T-helper 17 cell (primary cell): ENCODE results near the gene EDA2R. TPM values are rescaled to one million over a fixed set of nuclear protein-coding genes. Genes with fewer than 3 reads are reported as not detected.
A peak's percentile ranks its signal among the peaks of the same experiment; 100 is the strongest.

ENCODE experiments used
- ATAC-seq: fragments of 150-1000 bp; cut with Tn5 transposase; 2 replicates; pipeline ENCODE4 v1.10.0; 2021; ENCODE audit warnings: mild to moderate bottlenecking, moderate library complexity
- DNase-seq, 3 donors: peaks; one replicate each; pipeline versions ENCODE4 v3.0.0 to v3.0.0-alpha.2; 2020 to 2021
- H3K9me3 ChIP-seq: one replicate; pipeline ENCODE4 v1.7.0; 2013; ENCODE audit warnings: low read length, mild to moderate bottlenecking; ENCODE audit not compliant: control insufficient read depth, poor library complexity, severe bottlenecking
- H3K27ac Mint-ChIP-seq: one replicate; pipeline ENCODE4 v1.8.0; 2022; ENCODE audit warnings: mild to moderate bottlenecking, moderate library complexity, mixed read lengths
- H3K27me3 Mint-ChIP-seq: one replicate; pipeline ENCODE4 v1.8.0; 2022; ENCODE audit warnings: mixed read lengths
- H3K36me3 Mint-ChIP-seq: one replicate; pipeline ENCODE4 v1.8.0; 2022; ENCODE audit warnings: low read depth, mixed read lengths
- H3K4me1 Mint-ChIP-seq: one replicate; pipeline ENCODE4 v1.8.0; 2022; ENCODE audit warnings: mild to moderate bottlenecking, mixed read lengths
- H3K4me3 Mint-ChIP-seq: one replicate; pipeline ENCODE4 v1.8.0; 2022; ENCODE audit warnings: mild to moderate bottlenecking, moderate library complexity, mixed read lengths
- total RNA-seq, 4 donors: library from RNA in 2 of 4; stranded (reverse) in 2 of 4; gene quantifications; one replicate each; pipeline ENCODE4 v1.2.3 and lab custom pipeline; 2022 to 2026

The EDA2R gene
- under 1 TPM; 0.32 to 0.37 TPM for total RNA-seq
- total RNA-seq (lab: John Stamatoyannopoulos, UW) = 0.53 to 0.81 reads per million in 2 donors

- Mint-ChIP-seq H3K4me3 (peak within 1 kb of the TSS; percentile 85), H3K36me3 (no peaks in the 10 kb centered on the region), H3K27ac (peak within 1 kb of the TSS; percentile 39), H3K4me1 (peaks cover 10% of the 10 kb centered on the region), H3K27me3 (no peaks in the 10 kb centered on the region)
- no peak for DNase-seq
- peak; percentile 91 for ATAC-seq
- no peaks in the 10 kb centered on the region for H3K9me3 ChIP-seq
Observed at GRCh38 chrX:66638591-66639500, at the start of gene EDA2R. Gene EDA2R, minus strand, starts transcription at chrX:66639078. Its CDS starts 23,058 bp downstream, at chrX:66616020.

- H3K9me3 ChIP-seq = no peaks in the 10 kb centered on the region
- DNase-seq (no peak), ATAC-seq (no peak)
- Mint-ChIP-seq H3K4me1 (no peaks in the 10 kb centered on the region), H3K27me3 (peaks cover 6% of the 10 kb centered on the region), H3K4me3 (no peak overlapping the region), H3K36me3 (no peaks in the 10 kb centered on the region), H3K27ac (no peak overlapping the region)
Observed at GRCh38 chrX:66684196-66684595, 45.3 kb upstream of the EDA2R start.

- peaks cover 6% of the 10 kb centered on the region for H3K27me3 Mint-ChIP-seq
- ATAC-seq (no peak), DNase-seq (no peak)
- no peaks in the 10 kb centered on the region for H3K9me3 ChIP-seq
- no peak overlapping the region for H3K4me3 Mint-ChIP-seq
- no peaks in the 10 kb centered on the region for H3K4me1 Mint-ChIP-seq
- no peaks in the 10 kb centered on the region for H3K36me3 Mint-ChIP-seq
- no peak overlapping the region for H3K27ac Mint-ChIP-seq
Observed at GRCh38 chrX:66680451-66680850, 41.6 kb upstream of the EDA2R start.

- DNase-seq = no peak
- Mint-ChIP-seq H3K27me3 (peaks cover 5% of the 10 kb centered on the region), H3K27ac (no peak overlapping the region), H3K36me3 (no peaks in the 10 kb centered on the region), H3K4me3 (no peak overlapping the region), H3K4me1 (no peaks in the 10 kb centered on the region)
- no peak for ATAC-seq
- no peaks in the 10 kb centered on the region for H3K9me3 ChIP-seq
Observed at GRCh38 chrX:66677430-66677829, 38.6 kb upstream of the EDA2R start.

GRCh38 chrX:66676990-66677389 lies 38.1 kb upstream of the EDA2R start:
- Mint-ChIP-seq H3K4me3 (no peak overlapping the region), H3K4me1 (no peaks in the 10 kb centered on the region), H3K36me3 (no peaks in the 10 kb centered on the region), H3K27me3 (peaks cover under 1% of the 10 kb centered on the region), H3K27ac (no peak overlapping the region)
- ATAC-seq (no peak), DNase-seq (no peak)
- H3K9me3 ChIP-seq = no peaks in the 10 kb centered on the region

GRCh38 chrX:66676413-66676812 lies 37.5 kb upstream of the EDA2R start:
- H3K9me3 ChIP-seq = no peaks in the 10 kb centered on the region
- no peak for ATAC-seq
- Mint-ChIP-seq H3K4me3 (no peak overlapping the region), H3K36me3 (no peaks in the 10 kb centered on the region), H3K27ac (no peak overlapping the region), H3K4me1 (no peaks in the 10 kb centered on the region), H3K27me3 (no peaks in the 10 kb centered on the region)
- DNase-seq = no peak

- H3K27me3 Mint-ChIP-seq = no peaks in the 10 kb centered on the region
- H3K4me3 Mint-ChIP-seq = no peak overlapping the region
- H3K9me3 ChIP-seq = no peaks in the 10 kb centered on the region
- no peaks in the 10 kb centered on the region for H3K36me3 Mint-ChIP-seq
- H3K4me1 Mint-ChIP-seq = no peaks in the 10 kb centered on the region
- no peak overlapping the region for H3K27ac Mint-ChIP-seq
- DNase-seq (no peak), ATAC-seq (no peak)
Observed at GRCh38 chrX:66675541-66675940, 36.7 kb upstream of the EDA2R start.

- DNase-seq (no peak), ATAC-seq (no peak)
- no peaks in the 10 kb centered on the region for H3K9me3 ChIP-seq
- H3K27ac Mint-ChIP-seq = no peak overlapping the region
- no peaks in the 10 kb centered on the region for H3K4me1 Mint-ChIP-seq
- H3K36me3 Mint-ChIP-seq = no peaks in the 10 kb centered on the region
- no peak overlapping the region for H3K4me3 Mint-ChIP-seq
- H3K27me3 Mint-ChIP-seq = no peaks in the 10 kb centered on the region
Observed at GRCh38 chrX:66674506-66674905, 35.6 kb upstream of the EDA2R start.

GRCh38 chrX:66672106-66672505 lies 33.2 kb upstream of the EDA2R start:
- no peaks in the 10 kb centered on the region for H3K4me1 Mint-ChIP-seq
- ATAC-seq (no peak), DNase-seq (no peak)
- H3K27ac Mint-ChIP-seq = no peak overlapping the region
- no peaks in the 10 kb centered on the region for H3K36me3 Mint-ChIP-seq
- H3K27me3 Mint-ChIP-seq = peaks cover 8% of the 10 kb centered on the region
- no peaks in the 10 kb centered on the region for H3K9me3 ChIP-seq
- no peak overlapping the region for H3K4me3 Mint-ChIP-seq

GRCh38 chrX:66654411-66654810 lies 15.5 kb upstream of the EDA2R start:
- DNase-seq (no peak), ATAC-seq (no peak)
- peaks cover 11% of the 10 kb centered on the region for H3K27me3 Mint-ChIP-seq
- H3K9me3 ChIP-seq = no peaks in the 10 kb centered on the region
- no peaks in the 10 kb centered on the region for H3K4me1 Mint-ChIP-seq
- H3K27ac Mint-ChIP-seq = no peak overlapping the region
- H3K36me3 Mint-ChIP-seq = no peaks in the 10 kb centered on the region
- no peak overlapping the region for H3K4me3 Mint-ChIP-seq

- no peaks in the 10 kb centered on the region for H3K9me3 ChIP-seq
- Mint-ChIP-seq H3K4me1 (peaks cover 10% of the 10 kb centered on the region), H3K4me3 (no peak overlapping the region), H3K27ac (no peak overlapping the region), H3K27me3 (no peaks in the 10 kb centered on the region), H3K36me3 (peaks cover 2% of the 10 kb centered on the region)
- DNase-seq (no peak), ATAC-seq (no peak)
Observed at GRCh38 chrX:66635360-66635759, 3.5 kb downstream of the EDA2R start.

GRCh38 chrX:66634272-66634671 lies 4.6 kb downstream of the EDA2R start:
- DNase-seq (no peak), ATAC-seq (no peak)
- H3K4me3 Mint-ChIP-seq = no peak overlapping the region
- no peaks in the 10 kb centered on the region for H3K27me3 Mint-ChIP-seq
- peaks cover 2% of the 10 kb centered on the region for H3K36me3 Mint-ChIP-seq
- no peak overlapping the region for H3K27ac Mint-ChIP-seq
- no peaks in the 10 kb centered on the region for H3K9me3 ChIP-seq
- H3K4me1 Mint-ChIP-seq = peaks cover 7% of the 10 kb centered on the region

GRCh38 chrX:66633541-66633940 lies 5.3 kb downstream of the EDA2R start:
- ATAC-seq (no peak), DNase-seq (no peak)
- Mint-ChIP-seq H3K4me3 (no peak overlapping the region), H3K27ac (no peak overlapping the region), H3K27me3 (no peaks in the 10 kb centered on the region), H3K36me3 (peaks cover 2% of the 10 kb centered on the region), H3K4me1 (peaks cover 4% of the 10 kb centered on the region)
- H3K9me3 ChIP-seq = no peaks in the 10 kb centered on the region

- ATAC-seq (no peak), DNase-seq (no peak)
- H3K27me3 Mint-ChIP-seq = no peaks in the 10 kb centered on the region
- no peak overlapping the region for H3K4me3 Mint-ChIP-seq
- peaks cover 3% of the 10 kb centered on the region for H3K4me1 Mint-ChIP-seq
- H3K9me3 ChIP-seq = no peaks in the 10 kb centered on the region
- no peak overlapping the region for H3K27ac Mint-ChIP-seq
- peaks cover 2% of the 10 kb centered on the region for H3K36me3 Mint-ChIP-seq
Observed at GRCh38 chrX:66632981-66633380, 5.9 kb downstream of the EDA2R start.
